Mesendoderm (in vitro differentiated cells): ENCODE results near the gene CXCR6.

Experiments
- DNase-seq: peaks from one replicate; pipeline ENCODE4 v3.0.0; 2013
- H2AK5ac ChIP-seq: 2 replicates; pipeline ENCODE4 v1.6.1; 2013; ENCODE audit warnings: low read length, inconsistent platforms
- H2BK120ac ChIP-seq: 2 replicates; pipeline ENCODE4 v1.6.1; 2013; ENCODE audit warnings: low read depth, mild to moderate bottlenecking, low read length, moderate library complexity, mixed read lengths
- H2BK15ac ChIP-seq: replicated peaks from 2 replicates; pipeline ENCODE4 v1.6.1; 2013; ENCODE audit warnings: low read depth, mild to moderate bottlenecking, moderate library complexity
- H2BK5ac ChIP-seq: 2 replicates; pipeline ENCODE4 v1.6.1; 2013; ENCODE audit warnings: low read length, inconsistent platforms
- H3K18ac ChIP-seq: 2 replicates; pipeline ENCODE4 v1.6.1; 2013; ENCODE audit warnings: mild to moderate bottlenecking, low read length, mixed read lengths
- H3K23ac ChIP-seq: one replicate; pipeline ENCODE4 v1.6.1; 2013; ENCODE audit warnings: low read length
- H3K27ac ChIP-seq: 2 replicates; pipeline ENCODE4 v1.5.1; 2013; ENCODE audit warnings: low read depth, mild to moderate bottlenecking, inconsistent platforms, low read length, moderate library complexity
- H3K27me3 ChIP-seq: 2 replicates; pipeline ENCODE4 v1.6.1; 2013; ENCODE audit warnings: low read length, control low read depth, mild to moderate bottlenecking, inconsistent platforms; ENCODE audit not compliant: insufficient read depth, poor library complexity
- H3K36me3 ChIP-seq: 2 replicates; pipeline ENCODE4 v1.6.1; 2013; ENCODE audit warnings: low read length, inconsistent platforms; ENCODE audit not compliant: control insufficient read depth, insufficient read depth
- H3K4ac ChIP-seq: one replicate; pipeline ENCODE4 v1.6.1; 2013; ENCODE audit warnings: low read depth, mild to moderate bottlenecking, low read length, moderate library complexity
- H3K4me1 ChIP-seq: 2 replicates; pipeline ENCODE4 v1.6.1; 2013; ENCODE audit warnings: low read depth, low read length, inconsistent platforms; ENCODE audit not compliant: control insufficient read depth
- H3K4me2 ChIP-seq: 2 replicates; pipeline ENCODE4 v1.6.1; 2013; ENCODE audit warnings: low read length
- H3K4me3 ChIP-seq: 2 replicates; pipeline ENCODE4 v1.5.1; 2013; ENCODE audit warnings: mild to moderate bottlenecking, low read length
- H3K56ac ChIP-seq: one replicate; pipeline ENCODE4 v1.6.1; 2013; ENCODE audit warnings: low read length
- H3K79me1 ChIP-seq: 2 replicates; pipeline ENCODE4 v1.6.1; 2013; ENCODE audit warnings: low read length, inconsistent platforms
- H3K79me2 ChIP-seq: 2 replicates; pipeline ENCODE4 v1.6.1; 2013; ENCODE audit warnings: mild to moderate bottlenecking, low read length; ENCODE audit not compliant: control insufficient read depth, insufficient read depth
- H3K9ac ChIP-seq: 2 replicates; pipeline ENCODE4 v1.6.1; 2013; ENCODE audit warnings: low read length, inconsistent platforms
- H4K5ac ChIP-seq: one replicate; pipeline ENCODE4 v1.6.1; 2013; ENCODE audit warnings: low read length
- H4K8ac ChIP-seq: one replicate; pipeline ENCODE4 v1.6.1; 2013; ENCODE audit warnings: low read depth, mild to moderate bottlenecking, control low read depth, low read length, moderate library complexity
- WGBS: extraction: QIAGEN DNeasy Blood & Tissue Kit; methylation state at CpG from one replicate; pipeline ENCODE4 v1.1.7; 2013; ENCODE audit warnings: low lambda C conversion rate, missing lambda C conversion rate; ENCODE audit not compliant: insufficient coverage; ENCODE audit errors: extremely low coverage; 5-methylcytosine and 5-hydroxymethylcytosine counted together

The CXCR6 gene

GRCh38 chr3:45967724-45968123 is 24.5 kb downstream of the CXCR6 start:
- no peak overlapping the region for H2BK120ac ChIP-seq
- H3K4me2 ChIP-seq, result no peak overlapping the region
- no peak overlapping the region for H4K5ac ChIP-seq
- no peak overlapping the region for H3K27ac ChIP-seq
- no peaks in the 10 kb centered on the region for H3K79me2 ChIP-seq
- H3K36me3 ChIP-seq, result peaks cover 4% of the 10 kb centered on the region
- H3K79me1 ChIP-seq, result no peaks in the 10 kb centered on the region
- no peak overlapping the region for H2AK5ac ChIP-seq
- H3K4me1 ChIP-seq, result no peaks in the 10 kb centered on the region
- no peak overlapping the region for H2BK15ac ChIP-seq
- no peak overlapping the region for H3K9ac ChIP-seq
- no peak for DNase-seq
- no peak overlapping the region for H3K4ac ChIP-seq
- H3K18ac ChIP-seq, result no peak overlapping the region
- no peak overlapping the region for H3K56ac ChIP-seq
- WGBS, result no CpG with 5 or more reads among the region's 8 CpGs
- H3K4me3 ChIP-seq, result no peak overlapping the region
- no peaks in the 10 kb centered on the region for H3K27me3 ChIP-seq
- no peak overlapping the region for H2BK5ac ChIP-seq
- no peak overlapping the region for H3K23ac ChIP-seq
- H4K8ac ChIP-seq, result no peak overlapping the region

GRCh38 chr3:45968149-45968548 is 24.9 kb downstream of the CXCR6 start:
- H2AK5ac ChIP-seq, result no peak overlapping the region
- H3K9ac ChIP-seq, result no peak overlapping the region
- H3K23ac ChIP-seq, result no peak overlapping the region
- H2BK120ac ChIP-seq, result no peak overlapping the region
- H3K27ac ChIP-seq, result no peak overlapping the region
- H2BK5ac ChIP-seq, result no peak overlapping the region
- no peak overlapping the region for H3K4me3 ChIP-seq
- H4K5ac ChIP-seq, result no peak overlapping the region
- no peaks in the 10 kb centered on the region for H3K4me1 ChIP-seq
- no peak overlapping the region for H3K4ac ChIP-seq
- no peak overlapping the region for H3K56ac ChIP-seq
- H3K18ac ChIP-seq, result no peak overlapping the region
- H2BK15ac ChIP-seq, result no peak overlapping the region
- no peaks in the 10 kb centered on the region for H3K27me3 ChIP-seq
- no CpG with 5 or more reads among the region's 9 CpGs for WGBS
- H4K8ac ChIP-seq, result no peak overlapping the region
- no peaks in the 10 kb centered on the region for H3K79me1 ChIP-seq
- no peaks in the 10 kb centered on the region for H3K79me2 ChIP-seq
- no peak overlapping the region for H3K4me2 ChIP-seq
- peaks cover 4% of the 10 kb centered on the region for H3K36me3 ChIP-seq
- DNase-seq, result no peak

- Histone ChIP-seq H2BK15ac (no peak overlapping the region), H2BK120ac (no peak overlapping the region), H3K79me2 (no peaks in the 10 kb centered on the region), H2AK5ac (no peak overlapping the region), H3K4me1 (no peaks in the 10 kb centered on the region), H3K4me3 (no peak overlapping the region), H3K18ac (no peak overlapping the region), H2BK5ac (no peak overlapping the region), H3K4ac (no peak overlapping the region), H4K8ac (no peak overlapping the region), H3K9ac (no peak overlapping the region), H3K56ac (no peak overlapping the region), H3K36me3 (peaks cover 4% of the 10 kb centered on the region), H3K23ac (no peak overlapping the region), H3K27ac (no peak overlapping the region), H4K5ac (no peak overlapping the region), H3K4me2 (no peak overlapping the region), H3K27me3 (no peaks in the 10 kb centered on the region), H3K79me1 (no peaks in the 10 kb centered on the region)
- DNase-seq, result peak; percentile 81
- WGBS, result no CpG with 5 or more reads among the region's 2 CpGs
These were observed 25.4 kb downstream of the CXCR6 start for GRCh38 chr3:45968706-45969105.

GRCh38 chr3:45969116-45969515 is 25.9 kb downstream of the CXCR6 start:
- Histone ChIP-seq H3K79me2 (no peaks in the 10 kb centered on the region), H3K56ac (no peak overlapping the region), H2BK120ac (no peak overlapping the region), H3K4me2 (no peak overlapping the region), H3K4me3 (no peak overlapping the region), H3K18ac (no peak overlapping the region), H3K27ac (no peak overlapping the region), H3K4me1 (no peaks in the 10 kb centered on the region), H4K5ac (no peak overlapping the region), H3K79me1 (no peaks in the 10 kb centered on the region), H3K23ac (no peak overlapping the region), H4K8ac (no peak overlapping the region), H3K27me3 (no peaks in the 10 kb centered on the region), H2BK15ac (no peak overlapping the region), H3K4ac (no peak overlapping the region), H2AK5ac (no peak overlapping the region), H2BK5ac (no peak overlapping the region), H3K36me3 (peaks cover 4% of the 10 kb centered on the region), H3K9ac (no peak overlapping the region)
- DNase-seq, result no peak
- WGBS, result no CpG with 5 or more reads among the region's 3 CpGs

GRCh38 chr3:45969953-45970352 is 26.7 kb downstream of the CXCR6 start:
- H2AK5ac ChIP-seq, result no peak overlapping the region
- no peak overlapping the region for H3K4me3 ChIP-seq
- no peak overlapping the region for H3K56ac ChIP-seq
- H3K9ac ChIP-seq, result no peak overlapping the region
- no peak for DNase-seq
- H3K27ac ChIP-seq, result no peak overlapping the region
- no peaks in the 10 kb centered on the region for H3K4me1 ChIP-seq
- H2BK15ac ChIP-seq, result no peak overlapping the region
- H3K36me3 ChIP-seq, result peaks cover 4% of the 10 kb centered on the region
- no peak overlapping the region for H4K5ac ChIP-seq
- H3K4me2 ChIP-seq, result no peak overlapping the region
- no peaks in the 10 kb centered on the region for H3K79me2 ChIP-seq
- H2BK5ac ChIP-seq, result no peak overlapping the region
- H3K4ac ChIP-seq, result no peak overlapping the region
- H3K18ac ChIP-seq, result no peak overlapping the region
- H3K27me3 ChIP-seq, result no peaks in the 10 kb centered on the region
- no peak overlapping the region for H2BK120ac ChIP-seq
- no peak overlapping the region for H4K8ac ChIP-seq
- no peak overlapping the region for H3K23ac ChIP-seq
- no CpG with 5 or more reads among the region's 3 CpGs for WGBS
- no peaks in the 10 kb centered on the region for H3K79me1 ChIP-seq

- WGBS, result no CpG with 5 or more reads among the region's 6 CpGs
- DNase-seq, result no peak
- Histone ChIP-seq H4K8ac (no peak overlapping the region), H3K9ac (no peak overlapping the region), H4K5ac (no peak overlapping the region), H2BK5ac (no peak overlapping the region), H3K4me3 (no peak overlapping the region), H2AK5ac (no peak overlapping the region), H3K4me1 (no peaks in the 10 kb centered on the region), H3K18ac (no peak overlapping the region), H3K4me2 (no peak overlapping the region), H3K27me3 (no peaks in the 10 kb centered on the region), H3K27ac (no peak overlapping the region), H3K4ac (no peak overlapping the region), H3K23ac (no peak overlapping the region), H3K79me2 (no peaks in the 10 kb centered on the region), H3K36me3 (no peaks in the 10 kb centered on the region), H3K56ac (no peak overlapping the region), H2BK120ac (no peak overlapping the region), H3K79me1 (no peaks in the 10 kb centered on the region), H2BK15ac (no peak overlapping the region)
These were observed 29.5 kb downstream of the CXCR6 start for GRCh38 chr3:45972534-45973402.
